HG03575 (cell line): ENCODE results near the gene ZNF606.

Source experiments
- ATAC-seq: cut with Tn5 transposase; IDR thresholded peaks from one replicate; pipeline ENCODE4 v1.9.1; 2021; ENCODE audit not compliant: unreplicated experiment, insufficient number of reproducible peaks, low FRiP score; ENCODE audit errors: extremely low read depth

ZNF606 gene

DNA sequence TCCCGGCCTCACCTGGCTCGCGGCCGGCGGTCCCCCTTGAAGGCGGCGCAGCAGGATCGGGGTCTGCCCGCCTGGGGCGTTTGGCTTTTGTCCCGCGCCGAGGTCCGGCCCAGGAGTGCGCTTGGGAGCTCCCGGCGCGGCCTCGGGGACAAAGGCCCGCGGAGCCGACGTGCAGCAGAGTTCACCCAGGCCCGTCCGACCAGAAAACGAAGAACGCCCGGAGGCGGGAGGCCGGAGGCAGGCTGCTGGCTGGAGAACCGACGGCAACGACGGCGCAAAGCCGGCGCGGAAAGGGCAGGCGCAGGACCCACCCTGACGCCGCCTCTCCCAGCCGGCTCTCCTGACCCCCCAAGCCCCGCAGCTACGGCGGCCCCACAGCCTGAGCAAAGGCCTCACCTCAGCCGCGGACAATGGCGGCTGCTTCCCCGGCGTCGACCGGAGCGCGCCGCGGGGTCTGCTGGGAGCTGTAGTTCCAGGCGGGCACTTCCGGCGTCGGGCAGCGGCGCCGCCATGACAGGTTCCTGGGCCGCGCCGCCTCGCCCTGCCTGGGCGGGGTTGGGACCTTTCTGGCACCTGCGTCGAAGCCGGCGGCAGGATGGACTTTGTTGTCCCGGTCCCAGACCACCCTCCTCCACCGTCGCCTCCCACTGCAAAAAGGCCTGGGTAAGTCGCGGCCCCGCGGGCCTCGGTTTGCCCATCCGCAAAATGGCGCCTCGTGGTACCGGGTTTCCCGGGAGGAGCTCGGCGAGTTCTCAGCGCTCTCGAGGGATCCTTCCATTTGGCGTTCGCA is at the start of gene ZNF606:
Gene ZNF606 (minus strand): TSS at position 437 of the 790 bp plus-strand sequence. CDS start 1,501 bp downstream, outside the sequence.
- ATAC-seq: no peak

DNA sequence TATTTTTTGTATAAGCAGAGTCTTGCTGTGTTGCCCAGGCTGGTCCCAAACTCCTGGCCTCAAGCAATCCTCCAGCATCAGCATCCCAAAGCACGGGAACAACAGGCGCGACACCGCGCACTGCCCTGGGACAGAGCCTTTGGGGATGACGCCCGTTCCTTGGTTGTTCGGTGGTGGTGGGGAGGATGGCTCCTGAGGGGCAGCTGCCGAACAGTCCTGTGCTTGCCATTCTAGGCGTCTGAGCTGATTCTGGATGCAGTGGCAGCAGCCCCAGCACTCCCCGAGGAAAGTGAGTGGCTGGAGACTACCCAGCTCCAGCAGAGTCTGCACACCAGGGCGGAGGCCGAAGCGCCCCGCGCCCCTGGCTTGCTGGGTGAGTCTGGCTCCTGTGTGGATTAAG is 49.6 kb upstream of the ZNF606 start:
- ATAC-seq: no peak

DNA sequence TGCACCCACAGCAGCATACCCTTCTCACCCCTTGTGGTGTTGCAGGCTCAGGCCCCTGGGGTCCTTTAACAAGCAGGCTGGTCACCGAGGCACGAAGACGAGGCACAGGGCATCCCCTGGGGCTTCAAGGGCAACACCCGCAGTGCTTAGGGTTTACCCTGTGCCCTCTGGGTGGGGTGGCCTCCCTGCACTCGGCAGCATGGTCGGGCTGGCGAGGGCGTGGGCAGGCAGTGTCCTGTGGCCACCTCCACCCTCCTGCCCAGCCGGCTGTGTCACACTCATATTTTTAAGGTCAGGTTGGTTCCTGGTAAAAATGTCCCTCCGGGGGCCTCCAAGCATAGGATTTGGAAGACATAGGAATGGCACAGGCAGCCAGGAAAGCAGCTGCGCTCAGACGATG is 45.1 kb upstream of the ZNF606 start:
- no peak for ATAC-seq

DNA sequence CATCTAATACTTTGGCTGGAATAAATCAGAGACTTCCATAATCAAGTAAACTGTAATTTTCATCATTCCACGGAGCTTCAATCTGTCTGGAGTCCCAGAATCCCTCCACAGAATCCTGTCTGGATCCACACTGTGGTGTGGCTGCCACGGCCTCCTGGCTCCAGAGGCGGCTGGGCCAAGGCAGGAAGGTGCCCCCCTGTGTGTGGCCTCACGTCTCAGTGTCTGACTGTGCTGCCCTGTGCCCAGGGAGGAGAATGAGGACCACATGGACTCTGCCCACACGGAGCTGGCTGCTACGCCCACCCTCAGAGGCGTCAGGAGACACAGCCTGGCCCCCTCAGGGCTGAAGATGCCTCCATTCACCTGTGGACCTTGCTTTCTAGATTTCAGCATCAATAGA is 44.2 kb upstream of the ZNF606 start:
- ATAC-seq: no peak

DNA sequence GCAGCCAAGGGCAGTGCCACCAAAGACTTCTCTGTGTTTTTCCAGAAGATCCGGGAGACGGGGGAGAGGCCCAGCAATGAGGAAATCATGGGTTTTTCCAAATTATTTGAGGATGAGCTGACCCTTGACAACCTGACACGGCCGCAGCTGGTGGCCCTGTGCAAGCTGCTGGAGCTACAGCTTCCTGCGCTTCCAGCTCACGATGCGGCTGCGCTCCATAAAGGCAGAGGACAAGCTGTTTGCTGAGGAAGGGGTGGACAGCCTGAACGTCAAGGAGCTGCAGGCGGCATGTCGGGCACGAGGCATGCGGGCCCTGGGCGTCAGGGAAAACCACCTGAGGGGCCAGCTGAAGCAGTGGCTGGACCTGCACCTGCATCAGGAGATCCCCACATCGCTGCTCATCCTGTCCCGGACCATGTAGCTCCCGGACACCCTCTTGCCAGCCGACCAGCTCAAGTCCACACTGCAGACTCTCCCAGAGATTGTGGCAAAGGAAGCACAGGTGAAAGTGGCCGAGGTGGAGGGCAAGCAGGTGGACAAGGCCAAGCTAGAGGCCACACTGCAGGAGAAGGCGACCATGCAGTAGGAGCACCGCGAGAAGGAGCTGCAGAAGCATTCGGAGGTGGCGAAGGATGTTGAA is 42.9 kb upstream of the ZNF606 start:
- no peak for ATAC-seq

DNA sequence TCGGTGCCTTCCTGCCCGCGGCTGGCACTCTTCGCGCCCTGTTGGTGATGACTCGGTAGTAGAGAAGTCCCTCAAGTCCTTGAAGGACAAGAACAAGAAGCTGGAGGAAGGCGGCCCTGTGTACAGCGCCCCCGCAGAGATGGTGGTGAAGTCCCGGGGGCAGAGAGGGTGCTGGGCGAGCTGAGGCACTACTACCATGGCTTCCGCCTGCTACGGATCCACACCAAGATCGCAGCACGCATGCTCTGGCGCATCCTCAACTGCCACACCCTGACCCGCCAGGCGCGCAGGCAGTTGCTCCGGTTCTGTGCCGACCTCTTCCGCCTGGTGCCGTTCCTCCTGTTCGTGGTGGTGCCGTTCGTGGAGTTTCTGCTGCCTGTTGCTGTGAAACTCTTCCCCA is 42.3 kb upstream of the ZNF606 start:
- no peak for ATAC-seq

GRCh38 chr19:58044391-58044790 is 41.8 kb upstream of the ZNF606 start:
- no peak for ATAC-seq

- ATAC-seq: no peak
Observed at GRCh38 chr19:58042495-58043340, 40.1 kb upstream of the ZNF606 start.

GRCh38 chr19:58040751-58041525 is 38.3 kb upstream of the ZNF606 start:
- ATAC-seq: no peak

GRCh38 chr19:58038688-58039204 is 36.1 kb upstream of the ZNF606 start:
- no peak for ATAC-seq

GRCh38 chr19:58037927-58038687 is 35.5 kb upstream of the ZNF606 start:
- no peak for ATAC-seq

DNA sequence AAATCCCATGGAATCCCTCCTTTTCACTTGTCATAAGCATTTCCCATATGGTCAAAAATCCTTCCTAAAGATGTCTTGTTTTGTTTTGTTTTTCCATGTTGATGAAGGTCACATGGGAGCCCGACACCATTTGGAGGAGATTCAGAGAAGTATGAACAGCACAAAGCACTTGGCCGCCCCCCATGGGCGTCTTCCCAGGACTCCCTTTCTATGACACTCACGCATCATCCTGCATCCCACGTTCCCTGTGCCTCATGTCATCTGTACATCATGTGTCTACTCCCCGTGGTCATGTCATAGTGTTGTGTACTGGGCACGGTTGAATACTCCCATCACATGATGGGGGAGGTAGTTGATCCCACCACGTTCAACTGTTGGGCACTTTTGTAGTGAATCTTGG is 33.2 kb upstream of the ZNF606 start:
- no peak for ATAC-seq

- no peak for ATAC-seq
Observed at GRCh38 chr19:58034477-58034793, 31.8 kb upstream of the ZNF606 start.

GRCh38 chr19:58033741-58034476 is 31.3 kb upstream of the ZNF606 start, which contains the start of gene ZSCAN1:
TSS of gene ZSCAN1 (plus strand) at chr19:58034025. CDS start at chr19:58037837, 3,812 bp downstream.
- ATAC-seq: no peak

- ATAC-seq: no peak
Observed at GRCh38 chr19:58024661-58025060, 22.0 kb upstream of the ZNF606 start.

DNA sequence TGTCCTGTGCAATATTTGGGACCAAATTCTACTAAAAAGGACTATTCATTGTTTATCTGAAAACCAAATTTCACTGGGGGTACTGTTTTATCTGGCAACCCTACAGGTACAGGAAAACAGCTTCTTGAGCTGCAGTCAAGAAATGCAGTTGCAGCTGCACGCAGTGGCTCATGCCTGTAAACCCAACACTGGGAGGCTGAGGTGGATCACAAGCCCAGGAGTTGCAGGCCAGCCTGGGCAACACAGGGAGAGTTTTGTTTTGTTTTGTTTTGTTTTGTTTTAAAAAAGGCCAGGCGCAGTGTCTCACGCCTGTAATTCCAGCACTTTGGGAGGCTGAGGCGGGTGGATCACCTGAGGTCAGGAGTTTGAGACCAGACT is 19.7 kb upstream of the ZNF606 start:
- ATAC-seq: no peak

GRCh38 chr19:58021541-58022282 is 19.1 kb upstream of the ZNF606 start:
- ATAC-seq: no peak
